HEK293 (cell line): ENCODE results near the gene CACNA2D4.

Experiments
- ZNF785 ChIP-seq: fragments of 450-650 bp; formaldehyde crosslinking; IDR thresholded peaks from 2 replicates; pipeline ENCODE4 v1.5.1; 2016; ENCODE audit warnings: missing biosample characterization, missing genetic modification characterization
- TF ChIP-seq, protein P1 (sequence below): fragments of 450-650 bp; formaldehyde crosslinking; IDR thresholded peaks from 2 replicates; pipeline ENCODE4 v1.5.1; 2016; ENCODE audit warnings: missing biosample characterization, missing genetic modification characterization

- TF ChIP-seq, protein P1, sequence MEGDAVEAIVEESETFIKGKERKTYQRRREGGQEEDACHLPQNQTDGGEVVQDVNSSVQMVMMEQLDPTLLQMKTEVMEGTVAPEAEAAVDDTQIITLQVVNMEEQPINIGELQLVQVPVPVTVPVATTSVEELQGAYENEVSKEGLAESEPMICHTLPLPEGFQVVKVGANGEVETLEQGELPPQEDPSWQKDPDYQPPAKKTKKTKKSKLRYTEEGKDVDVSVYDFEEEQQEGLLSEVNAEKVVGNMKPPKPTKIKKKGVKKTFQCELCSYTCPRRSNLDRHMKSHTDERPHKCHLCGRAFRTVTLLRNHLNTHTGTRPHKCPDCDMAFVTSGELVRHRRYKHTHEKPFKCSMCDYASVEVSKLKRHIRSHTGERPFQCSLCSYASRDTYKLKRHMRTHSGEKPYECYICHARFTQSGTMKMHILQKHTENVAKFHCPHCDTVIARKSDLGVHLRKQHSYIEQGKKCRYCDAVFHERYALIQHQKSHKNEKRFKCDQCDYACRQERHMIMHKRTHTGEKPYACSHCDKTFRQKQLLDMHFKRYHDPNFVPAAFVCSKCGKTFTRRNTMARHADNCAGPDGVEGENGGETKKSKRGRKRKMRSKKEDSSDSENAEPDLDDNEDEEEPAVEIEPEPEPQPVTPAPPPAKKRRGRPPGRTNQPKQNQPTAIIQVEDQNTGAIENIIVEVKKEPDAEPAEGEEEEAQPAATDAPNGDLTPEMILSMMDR, result no peak
- TF ChIP-seq ZNF785 (tag by site-specific recombination), result no peak
Observed at GRCh38 chr12:1949771-1950470, 31.5 kb upstream of the CACNA2D4 start.
